GM18498 (cell line): ENCODE results near the gene SLC25A21.

Experiments used
- ATAC-seq: cut with Tn5 transposase; IDR thresholded peaks from one replicate; pipeline ENCODE4 v1.9.1; 2021; ENCODE audit warnings: mild to moderate bottlenecking, moderate library complexity; ENCODE audit not compliant: unreplicated experiment

The SLC25A21 gene

DNA sequence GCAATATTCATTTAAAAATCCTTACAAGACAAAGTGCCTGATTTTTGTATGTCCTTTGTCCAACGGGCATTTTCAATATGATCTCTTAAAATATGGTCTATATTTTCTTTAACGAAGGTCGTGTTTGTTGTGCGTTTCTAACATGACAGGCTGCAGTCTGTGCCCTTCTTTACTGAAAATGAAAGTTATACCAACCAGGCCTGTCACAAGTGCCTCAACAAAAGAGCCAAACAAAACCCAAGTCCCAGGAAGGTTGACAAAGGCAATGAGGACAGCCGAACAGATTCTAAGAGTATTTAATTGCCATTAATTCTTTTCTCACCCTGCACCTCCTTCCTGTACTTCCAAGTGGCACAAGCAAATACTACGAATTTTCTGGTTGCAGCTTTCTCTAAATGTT, 496.8 kb downstream of the SLC25A21 start:
- no peak for ATAC-seq

DNA sequence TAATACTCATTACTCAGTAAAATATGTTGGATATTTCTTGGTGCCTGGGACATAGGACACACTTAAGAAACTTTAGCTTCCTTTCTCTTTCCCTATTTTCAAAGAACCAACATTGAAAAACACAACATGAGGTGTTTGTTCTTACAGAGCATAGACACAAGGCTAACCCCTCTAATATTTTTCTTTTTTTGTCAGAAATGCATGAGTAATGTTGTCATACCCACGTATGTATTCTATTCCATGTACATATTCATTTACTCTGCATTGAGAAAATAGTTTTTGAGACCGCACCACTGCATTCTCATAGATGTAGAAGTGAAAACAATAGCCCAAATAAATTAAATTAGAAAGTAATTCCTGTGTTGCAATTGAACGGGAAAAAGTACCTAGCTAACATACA, 497.7 kb downstream of the SLC25A21 start:
- no peak for ATAC-seq

DNA sequence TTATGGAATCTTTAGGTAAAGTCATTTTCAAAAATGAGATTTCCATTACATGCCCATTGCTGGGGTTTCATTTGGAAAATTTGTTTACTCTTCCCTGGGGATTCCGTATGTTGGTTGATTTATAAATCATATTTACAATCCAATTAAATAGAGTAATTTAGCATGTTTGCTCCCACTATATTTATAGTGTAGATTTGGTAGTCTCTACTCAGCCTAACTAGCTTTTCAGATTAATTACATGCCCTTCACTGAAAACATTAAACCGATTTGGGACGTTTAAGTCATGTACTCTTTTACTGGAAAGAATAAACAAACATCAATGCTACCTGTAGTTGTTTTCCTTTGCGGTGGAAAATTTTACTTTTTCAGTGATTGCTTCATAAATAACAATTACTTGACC, 500.3 kb downstream of the SLC25A21 start:
- ATAC-seq = no peak

DNA sequence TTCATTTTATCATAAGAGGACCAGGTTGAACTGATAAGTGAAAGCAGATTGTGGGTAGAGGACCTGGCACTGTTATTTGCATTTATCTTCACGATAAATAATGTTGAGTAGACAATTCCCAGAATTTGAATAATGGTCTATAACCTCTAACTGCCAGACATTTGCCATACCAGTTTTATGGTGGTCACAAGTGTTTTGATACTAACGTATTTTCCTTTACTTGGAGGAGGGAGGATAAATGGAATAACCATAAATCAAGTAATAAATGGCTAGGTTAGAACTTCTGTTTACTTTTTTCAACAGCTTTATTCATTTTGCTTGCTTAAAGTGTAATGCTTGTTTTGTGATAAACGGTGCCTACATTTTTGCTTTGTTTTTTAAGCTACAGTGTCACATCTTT, 501.3 kb downstream of the SLC25A21 start:
- ATAC-seq = no peak

DNA sequence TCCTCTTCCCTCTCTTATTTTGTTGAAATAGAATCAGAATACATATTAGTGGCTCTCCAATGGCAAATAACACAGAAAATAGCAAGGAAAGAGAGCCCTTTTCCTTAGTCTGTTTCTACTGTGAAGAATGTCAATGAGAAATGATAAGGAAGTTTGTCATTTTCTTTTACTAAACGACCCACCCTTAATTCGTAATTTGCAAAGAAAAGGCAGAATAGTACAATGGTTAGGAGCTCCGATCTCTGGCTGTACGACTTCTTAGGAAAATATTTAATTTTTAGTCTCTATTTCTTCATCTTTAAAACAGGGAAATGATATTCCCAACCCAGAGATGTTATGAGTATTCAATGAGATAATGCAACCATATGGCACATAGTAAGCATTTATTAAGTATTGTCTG, 504.7 kb downstream of the SLC25A21 start:
- no peak for ATAC-seq

DNA sequence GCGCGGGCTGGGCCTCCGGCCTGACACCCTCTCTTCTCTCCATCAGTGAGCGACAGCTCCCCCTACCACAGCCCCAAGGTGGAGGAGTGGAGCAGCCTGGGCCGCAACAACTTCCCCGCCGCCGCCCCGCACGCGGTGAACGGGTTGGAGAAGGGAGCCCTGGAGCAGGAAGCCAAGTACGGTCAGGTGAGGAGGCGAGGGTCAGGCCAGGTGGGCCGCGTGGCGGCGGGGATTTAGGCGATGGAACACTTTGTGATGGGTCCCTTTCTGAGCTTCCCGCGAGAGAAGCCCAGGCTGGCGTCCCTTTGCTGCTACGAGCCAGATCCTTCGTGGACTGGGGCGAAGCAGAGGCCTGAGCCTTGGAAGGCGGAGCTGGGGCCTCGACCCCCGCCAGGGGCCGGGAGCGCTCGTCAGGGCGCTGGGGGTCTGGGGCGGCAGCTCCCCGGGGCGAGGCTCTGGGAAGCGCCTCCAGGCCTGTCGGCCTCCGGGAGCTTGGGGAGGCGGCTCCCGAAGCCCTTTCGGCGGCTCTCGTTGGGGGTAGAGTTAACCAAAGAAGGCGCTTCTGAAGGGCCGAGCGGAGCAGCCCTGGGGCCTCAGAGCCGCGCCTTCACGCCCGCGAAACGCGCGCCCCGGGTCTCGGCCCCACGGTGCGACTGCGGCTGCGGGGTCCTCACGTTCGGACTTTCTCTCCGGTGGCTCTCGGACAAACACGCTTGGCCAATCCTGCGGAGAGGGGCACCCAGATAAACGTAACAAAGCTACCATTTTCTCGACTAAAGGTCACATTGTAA, 505.8 kb downstream of the SLC25A21 start:
- ATAC-seq = no peak

DNA sequence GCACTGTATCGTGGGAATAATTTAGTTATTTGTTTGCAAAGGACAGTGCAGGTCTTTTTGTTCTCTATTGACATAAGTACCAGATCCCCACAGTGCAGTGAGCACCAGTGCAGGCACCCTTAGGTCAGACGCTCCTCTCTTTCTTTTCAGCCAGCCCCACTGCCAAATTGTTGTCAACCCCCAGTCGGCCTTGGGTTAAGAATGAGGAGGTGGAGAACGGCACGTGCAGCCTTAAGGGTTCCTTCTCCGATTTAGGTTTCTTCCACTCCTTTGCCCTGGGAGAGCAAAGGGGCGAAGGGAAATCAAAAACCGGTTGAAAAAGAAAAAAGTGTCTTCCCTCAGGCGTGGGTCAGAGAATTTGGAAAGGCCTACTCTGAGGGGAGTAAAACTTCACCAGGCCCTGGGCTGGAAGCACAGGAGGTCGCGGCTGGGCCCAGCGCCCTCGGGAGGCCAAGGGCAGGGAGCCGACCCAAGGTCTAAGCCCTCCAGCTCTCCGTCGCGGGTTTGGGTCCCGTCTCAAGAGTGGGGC, 506.5 kb downstream of the SLC25A21 start:
- no peak for ATAC-seq

DNA sequence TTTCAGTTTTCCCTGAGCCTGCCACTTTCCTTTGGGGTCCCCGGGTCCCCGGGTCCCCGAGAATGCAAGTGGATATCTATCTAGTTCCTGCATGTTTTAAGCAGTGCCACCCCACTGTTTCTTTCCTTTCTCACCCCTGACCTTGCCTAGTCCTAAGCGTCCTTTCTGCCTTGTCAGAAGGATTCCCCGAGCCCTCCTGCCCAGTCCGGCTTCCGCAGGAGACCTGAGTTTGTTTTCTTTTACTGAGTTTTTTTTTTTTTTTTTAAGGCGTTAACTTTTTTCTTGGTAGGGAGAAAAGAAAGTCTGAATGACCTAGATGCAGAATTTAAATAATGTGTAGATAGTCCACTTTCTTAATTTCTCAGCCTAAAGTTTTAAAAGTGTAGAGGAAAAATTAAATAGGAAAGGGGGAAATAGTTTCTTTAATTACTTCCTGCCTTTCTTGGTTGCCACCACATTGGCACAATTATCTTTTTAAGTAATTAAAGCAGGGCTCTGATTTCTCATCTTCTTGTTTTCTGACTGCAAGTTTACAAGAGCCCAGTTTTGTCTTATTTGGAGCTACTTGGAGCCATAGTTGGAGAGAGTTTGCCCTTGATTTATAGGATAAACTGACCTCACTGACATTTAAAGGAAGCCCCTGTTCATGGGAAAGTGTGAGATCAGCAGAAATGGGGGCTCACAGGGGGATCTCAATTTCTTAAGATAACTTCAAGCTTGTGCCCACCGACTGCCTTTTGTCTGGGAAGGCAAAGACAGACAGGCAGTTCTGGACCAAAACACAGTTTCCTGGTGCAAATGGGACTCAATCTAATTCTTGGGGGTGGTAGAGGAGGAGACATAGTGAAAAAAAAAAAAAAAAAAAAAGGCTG, 507.8 kb downstream of the SLC25A21 start:
- ATAC-seq = no peak

DNA sequence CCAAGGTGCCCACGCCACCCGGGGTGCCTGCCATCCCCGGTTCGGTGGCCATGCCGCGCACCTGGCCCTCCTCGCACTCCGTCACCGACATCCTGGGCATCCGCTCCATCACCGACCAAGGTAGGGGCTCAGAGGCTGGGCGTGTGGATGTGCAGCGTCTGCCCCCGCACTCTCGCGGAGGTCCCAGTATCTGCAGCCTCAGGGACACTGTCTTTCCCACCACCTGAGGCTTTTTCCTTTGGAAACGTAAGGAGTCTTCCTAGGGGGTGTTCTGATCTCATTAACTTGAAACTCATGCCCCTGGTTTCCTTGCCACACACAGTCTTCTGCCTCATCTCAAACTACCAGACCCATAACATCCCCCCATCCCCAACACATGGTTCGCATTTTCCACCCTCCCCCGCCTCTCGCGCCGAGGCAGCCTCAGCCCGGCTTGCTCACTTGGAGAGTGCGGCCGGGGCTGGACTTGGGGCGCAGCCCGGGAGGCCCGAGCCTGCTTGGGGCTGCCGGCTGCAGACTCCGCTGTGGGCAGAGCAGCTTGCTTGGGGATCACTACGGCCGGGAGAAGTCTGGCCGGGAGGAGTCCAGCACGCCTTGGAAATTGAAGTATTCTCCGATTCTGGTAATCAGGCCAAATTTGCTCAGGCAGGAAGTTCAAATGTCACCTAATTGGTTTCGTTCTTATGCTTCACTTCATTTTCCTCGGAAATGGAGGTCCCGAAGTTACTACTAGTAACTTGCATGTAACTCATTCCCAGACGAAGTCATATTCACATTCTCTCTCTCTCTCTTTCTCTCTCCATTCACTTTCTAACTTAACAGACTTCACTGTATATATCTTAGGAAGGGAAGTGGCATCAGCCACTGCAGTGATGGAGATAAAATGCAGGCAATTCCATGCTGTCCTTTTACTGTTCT, 508.7 kb downstream of the SLC25A21 start:
- no peak for ATAC-seq

DNA sequence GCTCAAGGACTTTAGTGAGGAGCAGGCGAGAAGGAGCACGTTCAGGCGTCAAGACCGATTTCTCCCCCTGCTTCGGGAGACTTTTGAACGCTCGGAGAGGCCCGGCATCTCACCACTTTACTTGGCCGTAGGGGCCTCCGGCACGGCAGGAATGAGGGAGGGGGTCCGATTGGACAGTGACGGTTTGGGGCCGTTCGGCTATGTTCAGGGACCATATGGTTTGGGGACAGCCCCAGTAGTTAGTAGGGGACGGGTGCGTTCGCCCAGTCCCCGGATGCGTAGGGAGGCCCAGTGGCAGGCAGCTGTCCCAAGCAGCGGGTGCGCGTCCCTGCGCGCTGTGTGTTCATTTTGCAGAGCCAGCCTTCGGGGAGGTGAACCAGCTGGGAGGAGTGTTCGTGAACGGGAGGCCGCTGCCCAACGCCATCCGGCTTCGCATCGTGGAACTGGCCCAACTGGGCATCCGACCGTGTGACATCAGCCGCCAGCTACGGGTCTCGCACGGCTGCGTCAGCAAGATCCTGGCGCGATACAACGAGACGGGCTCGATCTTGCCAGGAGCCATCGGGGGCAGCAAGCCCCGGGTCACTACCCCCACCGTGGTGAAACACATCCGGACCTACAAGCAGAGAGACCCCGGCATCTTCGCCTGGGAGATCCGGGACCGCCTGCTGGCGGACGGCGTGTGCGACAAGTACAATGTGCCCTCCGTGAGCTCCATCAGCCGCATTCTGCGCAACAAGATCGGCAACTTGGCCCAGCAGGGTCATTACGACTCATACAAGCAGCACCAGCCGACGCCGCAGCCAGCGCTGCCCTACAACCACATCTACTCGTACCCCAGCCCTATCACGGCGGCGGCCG, 509.6 kb downstream of the SLC25A21 start:
- no peak for ATAC-seq

DNA sequence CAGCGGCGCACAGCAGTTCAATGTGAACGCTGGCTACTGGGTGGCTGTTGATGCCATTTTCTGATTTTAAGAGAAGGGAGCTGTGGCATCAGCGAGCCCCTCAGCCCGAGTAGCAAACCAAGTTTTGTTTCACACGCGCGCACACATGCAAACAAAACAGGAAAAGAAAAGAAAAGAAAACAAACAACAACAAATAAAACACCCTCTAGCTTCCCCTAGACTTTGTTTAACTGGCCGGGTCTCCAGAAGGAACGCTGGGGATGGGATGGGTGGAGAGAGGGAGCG, 510.2 kb downstream of the SLC25A21 start:
- ATAC-seq = no peak

DNA sequence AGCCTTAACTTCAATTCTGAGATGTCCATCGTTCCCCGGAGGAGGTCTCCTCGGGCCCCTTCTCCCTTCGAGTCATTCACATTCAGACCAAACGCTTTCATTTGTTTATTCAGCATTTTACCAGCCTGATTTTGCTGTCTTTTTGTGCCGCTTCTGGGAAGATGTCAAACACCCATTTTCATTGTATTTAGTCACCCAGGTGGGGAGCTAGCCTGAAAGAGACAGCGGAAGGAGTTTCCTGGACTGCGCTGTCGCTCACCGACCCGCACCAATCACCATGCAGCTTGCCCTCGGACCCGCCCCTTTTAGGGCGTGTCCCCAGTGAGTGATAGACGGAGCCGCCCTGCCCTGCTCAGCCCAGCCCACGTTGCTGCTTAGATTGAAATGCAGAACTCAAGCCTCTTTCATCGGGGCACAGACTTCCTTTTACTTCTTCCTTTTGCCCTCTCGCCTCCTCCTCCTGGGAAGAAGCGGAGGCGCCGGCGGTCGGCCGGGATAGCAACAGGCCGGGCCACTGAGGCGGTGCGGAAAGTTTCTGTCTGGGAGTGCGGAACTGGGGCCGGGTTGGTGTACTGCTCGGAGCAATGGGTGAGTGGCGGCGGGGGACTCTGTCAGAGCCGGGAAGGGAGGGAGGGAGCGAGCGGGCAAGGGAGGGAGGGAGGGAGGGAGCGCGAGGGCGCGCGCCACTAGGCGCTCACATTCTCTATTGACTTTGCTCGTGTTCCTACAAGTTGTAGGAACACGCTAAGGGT, 510.7 kb downstream of the SLC25A21 start, which contains the start of gene PAX9:
TSS of gene PAX9 (plus strand) at position 355 of the 752 bp plus-strand sequence. CDS start at position 585, 230 bp downstream.
- peak; percentile 89 for ATAC-seq

DNA sequence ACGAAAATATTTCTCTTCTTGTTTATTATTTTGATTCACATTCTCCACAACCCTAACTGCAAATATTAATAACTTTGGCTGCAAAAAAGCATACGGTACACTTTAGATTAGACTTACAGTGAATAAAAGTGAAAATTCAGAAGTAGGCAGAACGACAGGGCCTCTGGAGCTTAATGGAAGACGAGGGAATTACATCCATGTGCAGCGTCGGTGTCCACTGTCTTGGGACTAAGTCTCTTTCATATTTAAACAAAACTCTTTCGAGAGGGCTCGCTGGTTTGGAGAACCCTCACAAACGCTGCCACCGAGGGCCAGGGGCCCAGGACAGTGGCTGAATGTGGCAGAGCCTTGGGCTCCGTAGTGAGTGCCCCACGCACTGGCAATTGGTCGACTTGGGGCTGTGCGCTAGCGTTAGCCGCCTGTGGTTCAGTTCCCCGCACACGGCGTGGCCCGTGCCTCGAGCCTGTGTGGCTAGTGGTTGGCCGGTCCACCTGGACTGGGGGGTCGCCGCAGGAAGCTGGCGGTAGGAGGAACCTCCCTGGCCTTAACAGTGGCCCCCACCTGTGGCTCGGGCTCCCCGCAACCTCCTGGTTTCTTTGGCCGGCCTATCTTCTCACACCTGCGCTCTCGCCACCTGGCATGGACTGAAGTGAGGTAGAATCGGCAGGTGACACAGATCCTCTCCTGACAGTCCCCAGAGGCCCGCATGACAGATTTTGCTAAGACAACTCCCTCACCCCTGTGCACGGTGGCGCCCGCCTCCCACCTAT, 511.5 kb downstream of the SLC25A21 start:
- no peak for ATAC-seq

DNA sequence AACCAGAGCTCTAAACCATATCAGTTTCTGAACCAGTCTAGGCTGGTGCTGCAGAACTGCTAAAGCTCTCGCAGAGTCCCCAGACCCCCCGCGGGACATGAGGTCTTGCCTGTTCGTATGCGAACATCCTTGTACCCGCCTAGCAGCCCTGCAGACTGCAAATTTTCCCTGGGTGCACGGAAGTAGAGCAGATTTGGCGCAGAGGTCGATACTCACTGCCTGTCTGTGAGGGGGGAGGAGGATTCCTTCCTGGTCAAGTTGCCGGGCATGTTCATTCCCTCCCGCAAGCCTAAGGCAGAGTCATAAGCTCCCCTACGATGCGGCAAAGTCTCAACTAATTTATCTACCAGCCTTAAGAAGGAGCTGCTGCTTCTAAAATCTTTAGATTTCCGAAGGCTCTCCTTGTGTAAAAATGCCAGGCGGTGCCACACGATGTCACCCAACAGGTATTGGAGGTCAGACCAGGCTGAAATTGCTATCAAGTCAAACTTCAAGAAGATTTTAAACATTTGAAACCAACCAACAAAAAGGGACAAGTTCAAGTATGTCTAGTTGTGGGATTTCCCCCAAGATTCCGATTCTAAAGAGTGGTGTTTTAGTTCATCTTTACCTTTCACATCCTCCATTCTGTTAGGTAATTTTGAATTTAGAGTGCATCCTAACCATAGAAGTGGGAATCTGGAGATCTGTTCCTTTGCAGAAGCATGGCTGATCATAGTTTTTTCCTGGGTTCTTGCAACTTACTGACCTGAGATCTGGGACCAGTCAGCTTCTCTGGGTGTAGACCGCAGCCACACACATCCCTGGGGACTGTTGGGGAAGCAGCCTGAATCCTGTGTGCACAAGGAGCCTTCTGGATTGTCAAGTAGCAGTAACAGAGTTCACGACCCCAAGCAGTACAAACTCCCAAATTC, 512.3 kb downstream of the SLC25A21 start:
- ATAC-seq = no peak

DNA sequence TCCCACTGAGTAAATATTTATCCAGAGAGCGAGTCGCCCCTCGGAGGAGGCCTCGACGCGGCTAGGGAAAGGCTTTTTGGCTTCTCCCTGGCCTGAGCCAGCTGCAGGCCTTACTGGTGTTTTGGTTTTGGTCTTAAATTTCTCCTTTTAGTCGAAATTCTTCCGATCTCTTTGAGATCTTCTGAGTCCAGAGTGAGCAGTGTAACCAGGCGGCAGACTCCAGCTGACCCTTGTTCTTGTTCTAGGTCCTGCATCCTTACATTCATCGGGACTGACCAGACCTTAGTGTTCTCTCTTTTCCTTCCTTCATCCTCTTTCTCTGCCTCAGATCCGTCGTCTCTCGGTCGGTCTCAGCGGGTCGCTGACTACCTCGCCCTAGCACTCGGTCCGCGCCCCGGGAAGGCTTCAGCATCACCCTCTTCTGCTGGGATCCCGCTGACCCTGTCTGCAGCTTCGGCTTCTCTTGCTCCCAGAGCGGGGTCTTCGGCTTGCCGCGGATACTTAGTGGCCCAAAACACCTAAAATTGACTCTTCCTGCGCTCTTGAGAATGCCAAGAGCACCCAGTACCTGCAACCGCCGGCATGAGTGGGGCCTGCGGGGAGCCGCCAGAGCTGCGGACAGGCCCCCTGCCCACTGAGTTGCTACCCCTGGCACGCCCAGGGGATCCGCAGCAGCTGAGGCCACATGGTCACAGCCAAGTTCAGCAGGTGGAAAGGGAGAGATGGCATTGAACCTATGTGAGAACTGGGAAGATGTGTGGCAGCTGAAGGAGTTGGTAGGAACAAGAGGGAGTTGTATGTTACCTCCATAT, 513.2 kb downstream of the SLC25A21 start:
- no peak for ATAC-seq

DNA sequence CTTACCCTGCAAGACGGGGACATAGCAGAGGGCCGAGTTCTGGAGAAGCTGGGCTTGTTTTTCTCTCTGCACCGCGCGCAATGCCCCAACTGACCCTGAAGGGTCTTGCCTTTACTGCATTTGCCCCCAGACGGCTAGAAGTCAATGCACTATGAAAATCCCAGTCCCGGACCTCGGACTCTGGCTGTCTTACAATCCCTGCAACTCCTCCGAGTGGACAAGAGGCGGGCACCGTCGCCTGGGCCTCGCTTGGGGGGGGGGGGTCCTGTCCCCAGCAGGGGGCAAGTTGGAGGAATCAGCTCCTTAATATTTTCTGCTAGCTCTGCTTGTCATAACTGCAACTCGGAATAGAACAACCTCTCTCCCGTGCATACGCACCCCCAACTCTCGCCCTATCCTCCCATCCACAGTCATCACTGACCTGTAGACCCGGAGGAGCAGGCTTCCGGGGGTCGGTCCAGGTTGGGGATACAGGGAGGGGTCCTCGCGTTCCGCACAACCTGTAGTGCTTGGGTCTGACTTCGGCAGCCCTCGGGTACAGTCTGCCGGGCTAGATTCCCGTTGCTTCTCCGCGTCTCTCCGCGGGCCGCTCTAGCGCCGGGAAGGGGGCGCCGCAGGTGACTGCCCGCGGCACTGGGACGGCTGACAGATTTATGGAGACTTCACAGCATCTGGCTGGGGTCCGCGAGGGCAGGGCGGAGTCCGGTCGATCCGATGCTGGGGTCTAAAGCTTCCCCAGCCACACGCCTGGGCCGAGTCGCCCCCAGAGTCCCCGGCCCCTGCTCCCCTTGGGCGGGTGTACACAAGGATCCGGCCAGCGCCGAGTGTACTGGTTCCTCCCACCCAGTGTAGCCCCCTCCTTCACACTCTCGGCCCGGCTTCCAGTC, 514.0 kb downstream of the SLC25A21 start:
- no peak for ATAC-seq
